HepG2 (cell line): ENCODE data around the gene LAMB4. TPM values are rescaled to one million over a fixed set of nuclear protein-coding genes. Genes with fewer than 3 reads are reported as not detected.
"Not testable (repeated sequence)": the region's sequence is repeated elsewhere in the genome, so short reads cannot be mapped to it uniquely, and the experiment has no call there.

Experiments used
- ATAC-seq: fragments of 200-7000 bp; cut with Tn5 transposase; 3 replicates; pipeline ENCODE4 v1.9.1; 2020; ENCODE audit warnings: mild to moderate bottlenecking, moderate library complexity
- BruUV-seq: library from RNA; stranded (reverse); fragments of 400-500 nt; replicated peaks from 2 replicates; lab custom pipeline; 2021; lab: Mats Ljungman, UMichigan
- CTCF ChIA-PET: fragments of 300-600 bp; formaldehyde crosslinking; extraction: SDS; loops from one replicate; lab custom pipeline; 2021; ENCODE audit warnings: low total read pairs, inconsistent platforms, low intra/inter-chr PET ratio; lab: Yijun Ruan, JAX
- POLR2A ChIA-PET: fragments of 350-600 bp; sonication (Branson Sonifier 250); formaldehyde crosslinking; loops from one replicate; lab custom pipeline; 2020; ENCODE audit warnings: antibody characterized with exemption, inconsistent platforms; lab: Yijun Ruan, JAX
- DNase-seq: peaks from one replicate; pipeline ENCODE4 v3.0.0-alpha.2; 2015; ENCODE audit warnings: low spot score
- FAIRE-seq: peaks from 3 replicates; lab custom pipeline; 2011; peaks lifted over from hg19 to GRCh38; lab: Jason Lieb, UNC
- H2AFZ ChIP-seq: one replicate; pipeline ENCODE4 v1.6.1; 2011; ENCODE audit warnings: low read length, inconsistent platforms
- H3K27ac ChIP-seq: fragments of 300-600 bp; 3 replicates; pipeline ENCODE4 v1.8.0; 2011; ENCODE audit warnings: mixed run types, mild to moderate bottlenecking, mixed read lengths, low read length, inconsistent platforms; ENCODE audit not compliant: insufficient read depth; ENCODE audit errors: extremely low read length
- H3K27me3 ChIP-seq, 2 experiments: fragments of 200-600 bp in 1 of 2; 2 replicates in 1 of 2; 3 replicates in 1 of 2; pipeline versions ENCODE4 v1.6.0 to v1.8.0; 2011; ENCODE audit warnings: low read length in 2 of 2, mild to moderate bottlenecking in 2 of 2, moderate library complexity in 2 of 2, inconsistent platforms in 1 of 2; ENCODE audit not compliant: insufficient read depth in 2 of 2, control insufficient read depth in 1 of 2
- H3K36me3 ChIP-seq, 2 experiments: fragments of 200-600 bp in 1 of 2; replicated peaks in 1 of 2; 2 replicates in 1 of 2; 3 replicates in 1 of 2; pipeline versions ENCODE4 v1.5.1 to v1.8.0; 2011; ENCODE audit warnings: low read length in 2 of 2, inconsistent platforms in 1 of 2; ENCODE audit not compliant: insufficient read depth in 2 of 2, control insufficient read depth in 1 of 2
- H3K4me1 ChIP-seq: 2 replicates; pipeline ENCODE4 v1.5.1; 2012; ENCODE audit warnings: low read length, inconsistent platforms; ENCODE audit not compliant: insufficient read depth
- H3K4me2 ChIP-seq: 2 replicates; pipeline ENCODE4 v1.6.0; 2011; ENCODE audit warnings: low read depth, low read length, inconsistent platforms
- H3K4me3 ChIP-seq, 3 experiments: fragments of 200-600 bp in 1 of 3; sonication (generic), shearing (Covaris generic) in 1 of 3; replicated peaks in 1 of 3; 2 replicates each; pipeline ENCODE4 v1.5.1; 2011 to 2016; ENCODE audit warnings: low read length in 3 of 3, inconsistent platforms in 2 of 3, low read depth in 2 of 3, mild to moderate bottlenecking in 2 of 3, control low read depth in 1 of 3, mixed read lengths in 1 of 3; ENCODE audit not compliant: insufficient read depth in 1 of 3
- H3K79me2 ChIP-seq: one replicate; pipeline ENCODE4 v1.6.1; 2011; ENCODE audit warnings: low read length, inconsistent platforms; ENCODE audit not compliant: insufficient read depth
- H3K9ac ChIP-seq: 2 replicates; pipeline ENCODE4 v1.6.0; 2011; ENCODE audit warnings: mild to moderate bottlenecking, low read depth, low read length, inconsistent platforms; ENCODE audit not compliant: insufficient read depth
- H3K9me3 ChIP-seq: 2 replicates; pipeline ENCODE4 v1.5.1; 2012; ENCODE audit warnings: mild to moderate bottlenecking, low read length
- H4K20me1 ChIP-seq: 2 replicates; pipeline ENCODE4 v1.6.0; 2011; ENCODE audit warnings: inconsistent platforms, mild to moderate bottlenecking, low read length, moderate library complexity; ENCODE audit not compliant: insufficient read depth
- ETV6 ChIP-seq: sonication (generic); formaldehyde crosslinking; conservative IDR thresholded peaks from 2 replicates; pipeline ENCODE4 v1.4.0; 2020; ENCODE audit warnings: missing genetic modification reagents
- HOXD1 ChIP-seq: sonication (generic); formaldehyde crosslinking; IDR thresholded peaks from 2 replicates; pipeline ENCODE4 v1.5.0; 2020; ENCODE audit warnings: missing genetic modification reagents
- PPARG ChIP-seq: conservative IDR thresholded peaks from 2 replicates; pipeline ENCODE4 v1.6.1; 2016; ENCODE audit warnings: missing biosample characterization, missing genetic modification reagents
- STAG1 ChIP-seq: sonication (generic); formaldehyde crosslinking; IDR thresholded peaks from 2 replicates; pipeline ENCODE4 v1.4.0; 2020; ENCODE audit warnings: missing genetic modification reagents
- TEAD3 ChIP-seq: optimal IDR thresholded peaks from 2 replicates; pipeline ENCODE3; 2016; ENCODE audit warnings: borderline replicate concordance
- XRCC5 ChIP-seq: fragments of 200-400 bp; formaldehyde crosslinking; optimal IDR thresholded peaks from 2 replicates; pipeline ENCODE3; 2017; ENCODE audit warnings: mild to moderate bottlenecking, low read length
- YEATS4 ChIP-seq: sonication (generic); formaldehyde crosslinking; IDR thresholded peaks from 2 replicates; pipeline ENCODE4 v1.4.0; 2020; ENCODE audit warnings: missing genetic modification reagents, borderline replicate concordance
- ZEB1 ChIP-seq: IDR thresholded peaks from 2 replicates; pipeline ENCODE4 v1.6.1; 2012; ENCODE audit warnings: mild to moderate bottlenecking, low read depth, inconsistent platforms; ENCODE audit not compliant: insufficient replicate concordance
- ZNF703 ChIP-seq: sonication (generic); formaldehyde crosslinking; IDR thresholded peaks from 2 replicates; pipeline ENCODE4 v1.5.1; 2020; ENCODE audit warnings: missing genetic modification reagents, mild to moderate bottlenecking, moderate library complexity, borderline replicate concordance
- ZNF749 ChIP-seq: sonication (generic); formaldehyde crosslinking; IDR thresholded peaks from 2 replicates; pipeline ENCODE4 v1.8.0; 2022; ENCODE audit warnings: mild to moderate bottlenecking, missing genetic modification reagents, moderate library complexity, borderline replicate concordance
- ZSCAN31 ChIP-seq: sonication (generic); formaldehyde crosslinking; IDR thresholded peaks from 2 replicates; pipeline ENCODE4 v1.5.0; 2020; ENCODE audit warnings: low read depth, mild to moderate bottlenecking, missing genetic modification reagents
- WGBS: methylation state at CpG from one replicate; pipeline ENCODE4 v1.1.6; 2017; ENCODE audit warnings: low lambda C conversion rate; 5-methylcytosine and 5-hydroxymethylcytosine counted together
- in situ Hi-C: cut with HindIII; loops from 2 replicates; pipeline ENCODE4 v1.10.0; 2017; ENCODE audit warnings: low pct_unique_long_range_greater_than_20kb; ENCODE audit not compliant: extremely low pct_ligation_motif_present
- intact Hi-C: fragments of 100-400 bp; cut with micrococcal nuclease; formaldehyde crosslinking; loops from one replicate; pipeline ENCODE4 v1.10.0; 2022; ENCODE audit not compliant: unreplicated experiment
- polyA plus RNA-seq, 8 experiments: library from polyadenylated mRNA; depleted of rRNA in 3 of 8; stranded (reverse) in 7 of 8; unstranded in 1 of 8; fragments of >200 nt; fragmentation: Illumina TruSeq in 4 of 8; extraction: Trizol in 4 of 8; gene quantifications; 2 replicates each; pipeline versions ENCODE4 v1.2.1 to v1.2.3, GENCODE V29; 2011 to 2016; ENCODE audit warnings: low read depth in 4 of 8, missing spikeins in 1 of 8, mixed read lengths in 1 of 8; ENCODE audit not compliant: insufficient read depth in 1 of 8
- total RNA-seq, 5 experiments: library from RNA; depleted of rRNA; stranded (reverse); fragments of >200 nt; fragmentation: Illumina TruSeq; extraction: Trizol; gene quantifications; 2 replicates each; pipeline ENCODE4 v1.2.3, GENCODE V29; 2016; ENCODE audit warnings: low read depth in 1 of 5
- TF ChIP-seq, protein P1 (sequence below): IDR thresholded peaks from 2 replicates; pipeline ENCODE4 v1.6.1; 2016; ENCODE audit warnings: control low read depth
- TF ChIP-seq, protein P2 (sequence below): sonication (generic); formaldehyde crosslinking; IDR thresholded peaks from 2 replicates; pipeline ENCODE4 v1.4.0; 2020; ENCODE audit warnings: missing genetic modification reagents; ENCODE audit errors: not compliant biosample characterization
- TF ChIP-seq, protein P3 (sequence below): sonication (generic); formaldehyde crosslinking; IDR thresholded peaks from 2 replicates; pipeline ENCODE4 v1.5.1; 2020; ENCODE audit warnings: missing genetic modification reagents, mild to moderate bottlenecking, borderline replicate concordance
- TF ChIP-seq, protein P4 (sequence below): sonication (generic); formaldehyde crosslinking; IDR thresholded peaks from 2 replicates; pipeline ENCODE4 v1.4.0; 2020; ENCODE audit warnings: low read depth, mild to moderate bottlenecking, missing genetic modification reagents

LAMB4 gene
- total and polyA plus RNA-seq, 2 of the 13 experiments (the other 11 are each of a cell fraction or from before 2014, with no cell fraction given), result 0.05 TPM; not detected in 1

DNA sequence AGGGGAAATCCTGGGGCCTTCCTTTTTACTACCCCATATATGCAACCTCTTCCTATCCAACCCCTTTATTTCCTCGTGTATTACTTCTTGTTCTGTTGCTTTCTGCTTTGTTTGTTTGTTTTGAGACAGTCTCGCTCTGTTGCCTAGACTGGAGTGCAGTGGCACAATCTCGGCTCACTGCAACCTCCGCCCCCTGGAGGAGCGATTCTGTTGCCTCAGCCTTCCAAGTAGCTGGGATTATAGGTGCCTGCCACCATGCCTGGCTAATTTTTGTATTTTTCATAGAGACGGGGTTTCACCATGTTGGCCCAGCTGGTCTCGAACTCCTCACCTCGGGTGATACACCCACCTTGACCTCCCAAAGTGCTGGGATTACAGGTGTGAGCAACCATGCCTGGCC is 96.9 kb downstream of the LAMB4 start:
- 78% methylated on average over 8 of the region's 8 CpGs for WGBS
- H3K9me3 ChIP-seq, CTCF ChIA-PET, H3K9ac ChIP-seq, H3K79me2 ChIP-seq, H3K36me3 ChIP-seq, H3K4me2 ChIP-seq, H2AFZ ChIP-seq, BruUV-seq, DNase-seq, H3K27ac ChIP-seq, FAIRE-seq, intact Hi-C loops, H3K4me3 ChIP-seq, ATAC-seq, in situ Hi-C loops, H3K27me3 ChIP-seq, H4K20me1 ChIP-seq: not testable (repeated sequence)
- peaks cover 57% of the 10 kb centered on the region for H3K4me1 ChIP-seq
- 0 out of 2 replicates have a peak, but pooled peaks have one; percentile 2 for TF ChIP-seq STAG1
- POLR2A ChIA-PET, result interaction anchor here (0.9 kb wide), 1 partner anchor 38 kb away, joined by 4 read pairs; no protein-coding TSS in a partner anchor

DNA sequence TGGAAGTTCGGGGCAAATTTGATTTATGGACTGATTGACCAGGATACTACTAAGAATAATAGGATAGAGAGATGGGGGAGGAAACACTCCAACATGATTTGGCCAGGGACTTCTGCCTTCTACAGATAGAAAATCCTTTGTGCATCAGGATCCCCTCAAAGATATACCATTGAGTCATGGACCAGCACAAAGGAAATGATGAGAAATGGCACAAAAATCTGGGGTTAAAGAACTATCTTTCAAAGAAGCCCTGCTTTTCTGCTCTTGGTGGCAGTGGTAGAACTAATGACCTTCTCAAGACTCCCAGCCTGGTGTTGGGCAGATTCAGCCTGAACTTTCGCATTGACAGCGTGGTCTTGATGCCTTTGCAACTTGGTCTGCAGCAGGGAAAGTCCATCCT is 99.6 kb downstream of the LAMB4 start:
- BruUV-seq, result no TSS peak
- Histone ChIP-seq H3K36me3 (no peaks in the 10 kb centered on the region), H3K4me3 (no peak overlapping the region), H3K27me3 (peaks cover 0 to 24% of the 10 kb centered on the region in 2 experiments; a peak in 3 of 5 replicates), H3K4me2 (no peak overlapping the region), H4K20me1 (no peaks in the 10 kb centered on the region), H3K27ac (no peak overlapping the region), H3K79me2 (no peaks in the 10 kb centered on the region), H3K4me1 (peaks cover 46% of the 10 kb centered on the region), H3K9ac (no peak overlapping the region), H2AFZ (no peak overlapping the region), H3K9me3 (no peaks in the 10 kb centered on the region)
- in situ Hi-C loops, result no loop called here
- intact Hi-C loops, result no loop called here
- 92% methylated on average over 3 of the region's 3 CpGs for WGBS
- CTCF ChIA-PET, result no interaction called here
- POLR2A ChIA-PET, result no interaction called here
- DNase-seq (no peak), ATAC-seq (no peak), FAIRE-seq (no peak)
- no peak for TF ChIP-seq ZNF703 (CRISPR knock-in tag)
- no peak for TF ChIP-seq ZNF749 (CRISPR knock-in tag)
- TF ChIP-seq, protein P1, sequence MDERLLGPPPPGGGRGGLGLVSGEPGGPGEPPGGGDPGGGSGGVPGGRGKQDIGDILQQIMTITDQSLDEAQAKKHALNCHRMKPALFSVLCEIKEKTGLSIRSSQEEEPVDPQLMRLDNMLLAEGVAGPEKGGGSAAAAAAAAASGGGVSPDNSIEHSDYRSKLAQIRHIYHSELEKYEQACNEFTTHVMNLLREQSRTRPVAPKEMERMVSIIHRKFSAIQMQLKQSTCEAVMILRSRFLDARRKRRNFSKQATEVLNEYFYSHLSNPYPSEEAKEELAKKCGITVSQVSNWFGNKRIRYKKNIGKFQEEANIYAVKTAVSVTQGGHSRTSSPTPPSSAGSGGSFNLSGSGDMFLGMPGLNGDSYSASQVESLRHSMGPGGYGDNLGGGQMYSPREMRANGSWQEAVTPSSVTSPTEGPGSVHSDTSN, result no peak
- TF ChIP-seq YEATS4 (CRISPR knock-in tag), result no peak
- TF ChIP-seq ZEB1, result no peak
- TF ChIP-seq, protein P2, sequence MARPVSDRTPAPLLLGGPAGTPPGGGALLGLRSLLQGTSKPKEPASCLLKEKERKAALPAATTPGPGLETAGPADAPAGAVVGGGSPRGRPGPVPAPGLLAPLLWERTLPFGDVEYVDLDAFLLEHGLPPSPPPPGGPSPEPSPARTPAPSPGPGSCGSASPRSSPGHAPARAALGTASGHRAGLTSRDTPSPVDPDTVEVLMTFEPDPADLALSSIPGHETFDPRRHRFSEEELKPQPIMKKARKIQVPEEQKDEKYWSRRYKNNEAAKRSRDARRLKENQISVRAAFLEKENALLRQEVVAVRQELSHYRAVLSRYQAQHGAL (CRISPR knock-in tag), result no peak
- no peak for TF ChIP-seq XRCC5
- no peak for TF ChIP-seq HOXD1 (CRISPR knock-in tag)
- no peak for TF ChIP-seq PPARG
- TF ChIP-seq, protein P3, sequence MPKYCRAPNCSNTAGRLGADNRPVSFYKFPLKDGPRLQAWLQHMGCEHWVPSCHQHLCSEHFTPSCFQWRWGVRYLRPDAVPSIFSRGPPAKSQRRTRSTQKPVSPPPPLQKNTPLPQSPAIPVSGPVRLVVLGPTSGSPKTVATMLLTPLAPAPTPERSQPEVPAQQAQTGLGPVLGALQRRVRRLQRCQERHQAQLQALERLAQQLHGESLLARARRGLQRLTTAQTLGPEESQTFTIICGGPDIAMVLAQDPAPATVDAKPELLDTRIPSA, result no peak
- no peak for TF ChIP-seq ETV6 (CRISPR knock-in tag)
- no peak for TF ChIP-seq TEAD3 (CRISPR knock-in tag)
- TF ChIP-seq, protein P4, sequence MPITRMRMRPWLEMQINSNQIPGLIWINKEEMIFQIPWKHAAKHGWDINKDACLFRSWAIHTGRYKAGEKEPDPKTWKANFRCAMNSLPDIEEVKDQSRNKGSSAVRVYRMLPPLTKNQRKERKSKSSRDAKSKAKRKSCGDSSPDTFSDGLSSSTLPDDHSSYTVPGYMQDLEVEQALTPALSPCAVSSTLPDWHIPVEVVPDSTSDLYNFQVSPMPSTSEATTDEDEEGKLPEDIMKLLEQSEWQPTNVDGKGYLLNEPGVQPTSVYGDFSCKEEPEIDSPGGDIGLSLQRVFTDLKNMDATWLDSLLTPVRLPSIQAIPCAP (CRISPR knock-in tag), result no peak
- TF ChIP-seq ZSCAN31 (CRISPR knock-in tag), result no peak
